ENCODE data around the gene NFAT5.
"Not testable (repeated sequence)": the region's sequence is repeated elsewhere in the genome, so short reads cannot be mapped to it uniquely, and the experiment has no call there.

NFAT5 gene

DNA sequence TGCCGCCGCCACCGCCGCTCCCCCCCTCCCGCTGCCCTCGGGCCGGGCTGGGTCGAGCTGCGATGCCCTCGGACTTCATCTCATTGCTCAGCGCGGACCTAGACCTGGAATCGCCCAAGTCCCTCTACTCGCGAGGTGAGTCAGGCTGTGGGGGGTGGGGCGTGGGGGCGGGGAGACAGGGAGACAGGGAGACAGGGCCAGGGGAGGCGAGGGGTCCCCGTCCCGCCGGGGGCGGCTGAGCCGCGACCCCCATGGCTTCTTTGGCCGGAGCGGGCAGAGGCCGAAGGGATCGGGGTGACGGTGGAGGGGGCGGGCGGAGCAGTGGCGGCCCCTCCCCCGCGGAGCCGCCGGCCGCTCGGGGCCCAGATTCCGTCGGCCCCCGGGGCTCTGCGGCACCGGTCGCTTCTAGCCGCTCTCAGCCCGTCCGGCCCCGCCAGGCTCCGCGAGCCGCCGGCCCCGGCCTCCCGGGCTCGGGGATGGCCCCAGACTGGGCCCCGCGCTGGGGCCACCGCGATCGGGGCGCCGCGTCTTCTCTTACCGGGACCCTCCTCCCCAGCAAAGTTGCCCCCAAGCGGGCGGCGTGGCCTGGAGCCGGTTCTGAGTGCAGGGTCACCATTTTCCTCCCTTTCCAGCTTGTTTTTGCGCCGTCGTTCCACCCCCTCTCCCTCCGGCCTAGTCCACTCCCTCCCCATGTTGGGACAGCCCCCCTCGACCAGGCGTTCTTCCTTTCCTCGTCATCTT lies 644 bp downstream of the NFAT5 start:
- peak; percentile 28 for DNase-seq (ENCODE audit: extremely low read depth, low read depth)
- TF ChIP-seq, protein P1, sequence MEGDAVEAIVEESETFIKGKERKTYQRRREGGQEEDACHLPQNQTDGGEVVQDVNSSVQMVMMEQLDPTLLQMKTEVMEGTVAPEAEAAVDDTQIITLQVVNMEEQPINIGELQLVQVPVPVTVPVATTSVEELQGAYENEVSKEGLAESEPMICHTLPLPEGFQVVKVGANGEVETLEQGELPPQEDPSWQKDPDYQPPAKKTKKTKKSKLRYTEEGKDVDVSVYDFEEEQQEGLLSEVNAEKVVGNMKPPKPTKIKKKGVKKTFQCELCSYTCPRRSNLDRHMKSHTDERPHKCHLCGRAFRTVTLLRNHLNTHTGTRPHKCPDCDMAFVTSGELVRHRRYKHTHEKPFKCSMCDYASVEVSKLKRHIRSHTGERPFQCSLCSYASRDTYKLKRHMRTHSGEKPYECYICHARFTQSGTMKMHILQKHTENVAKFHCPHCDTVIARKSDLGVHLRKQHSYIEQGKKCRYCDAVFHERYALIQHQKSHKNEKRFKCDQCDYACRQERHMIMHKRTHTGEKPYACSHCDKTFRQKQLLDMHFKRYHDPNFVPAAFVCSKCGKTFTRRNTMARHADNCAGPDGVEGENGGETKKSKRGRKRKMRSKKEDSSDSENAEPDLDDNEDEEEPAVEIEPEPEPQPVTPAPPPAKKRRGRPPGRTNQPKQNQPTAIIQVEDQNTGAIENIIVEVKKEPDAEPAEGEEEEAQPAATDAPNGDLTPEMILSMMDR (IDR thresholded peaks at IDR 0.05; ENCODE audit: low read depth, low read length) = no peak

DNA sequence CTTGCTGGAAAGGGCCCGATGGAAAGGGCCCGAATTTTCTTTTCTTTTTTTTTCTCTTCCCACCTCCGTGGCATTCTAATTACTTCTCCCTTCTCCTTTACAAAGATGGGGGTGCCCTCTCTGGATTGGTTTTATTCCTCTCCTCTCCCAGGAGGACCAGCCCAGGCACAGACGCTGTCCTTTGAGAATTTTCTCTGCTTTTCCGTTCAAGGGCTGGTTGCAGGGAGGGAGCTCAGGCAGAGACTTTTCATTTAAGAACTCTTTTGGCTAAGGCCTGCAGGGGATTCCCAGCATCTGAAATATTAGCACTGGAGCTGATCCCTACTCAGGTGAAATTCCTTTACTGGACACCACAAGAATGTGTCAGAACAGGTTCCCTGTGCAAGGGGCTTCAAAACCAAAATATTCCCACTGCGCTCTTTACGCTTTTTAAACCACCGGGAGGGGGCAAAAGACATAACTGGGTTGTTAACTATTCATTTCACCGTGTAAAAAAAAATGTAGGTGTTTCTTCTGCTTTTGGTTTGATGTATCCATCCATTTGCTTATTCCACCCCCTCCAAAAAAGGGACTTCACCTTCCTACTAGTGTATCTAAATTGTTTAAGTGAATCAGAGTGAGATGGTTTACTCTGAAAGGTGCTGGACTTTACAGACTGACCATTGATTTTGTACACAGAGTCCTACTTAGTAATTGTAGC lies 1.4 kb downstream of the NFAT5 start:
- TF ChIP-seq, protein P1 (IDR thresholded peaks at IDR 0.05; ENCODE audit: low read depth, low read length) = peak; percentile 18

DNA sequence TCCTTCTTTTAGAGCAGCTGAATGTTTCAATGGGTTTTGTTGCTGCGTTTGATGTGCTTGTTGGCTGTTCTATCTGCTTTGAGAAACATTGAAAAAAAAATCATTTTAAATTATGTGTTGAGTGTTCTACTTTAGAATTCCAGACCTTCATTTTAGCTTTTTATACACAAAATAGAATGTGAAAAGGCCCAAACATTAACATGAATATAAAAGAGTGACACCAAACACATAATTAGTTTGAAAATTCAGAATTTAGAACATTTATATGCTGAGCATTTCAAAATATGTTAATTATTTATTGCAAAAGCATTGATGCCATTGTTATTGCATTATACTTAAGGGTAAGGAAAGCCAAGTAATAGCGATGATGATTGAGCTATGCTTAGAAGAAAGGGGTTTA lies 2.9 kb downstream of the NFAT5 start:
- no peak for DNase-seq (ENCODE audit: extremely low read depth, low read depth)
- TF ChIP-seq, protein P1 (IDR thresholded peaks at IDR 0.05; ENCODE audit: low read depth, low read length) = no peak

More for the DNA sequence above, 1.4 kb downstream of the NFAT5 start:
- DNase-seq (ENCODE audit: extremely low read depth, low read depth) = no peak

DNA sequence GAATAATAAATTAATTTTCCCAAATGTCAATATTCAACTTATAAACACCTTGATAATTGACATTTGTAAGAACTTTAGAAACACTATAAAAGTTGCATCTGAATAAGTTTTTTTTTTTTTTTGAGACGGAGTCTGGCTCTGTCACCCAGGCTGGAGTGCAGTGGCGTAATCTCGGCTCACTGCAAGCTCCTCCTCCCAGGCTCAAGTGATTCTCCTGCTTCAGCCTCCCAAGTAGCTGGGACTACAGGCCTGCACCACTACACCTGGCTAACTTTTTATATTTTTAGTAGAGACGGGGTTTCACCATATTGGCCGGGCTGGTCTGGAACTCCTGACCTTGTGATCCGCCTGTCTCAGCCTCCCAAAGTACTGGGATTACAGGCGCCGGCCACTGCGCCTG lies 13.0 kb downstream of the NFAT5 start:
- not testable (repeated sequence) for DNase-seq (ENCODE audit: extremely low read depth, low read depth)

DNA sequence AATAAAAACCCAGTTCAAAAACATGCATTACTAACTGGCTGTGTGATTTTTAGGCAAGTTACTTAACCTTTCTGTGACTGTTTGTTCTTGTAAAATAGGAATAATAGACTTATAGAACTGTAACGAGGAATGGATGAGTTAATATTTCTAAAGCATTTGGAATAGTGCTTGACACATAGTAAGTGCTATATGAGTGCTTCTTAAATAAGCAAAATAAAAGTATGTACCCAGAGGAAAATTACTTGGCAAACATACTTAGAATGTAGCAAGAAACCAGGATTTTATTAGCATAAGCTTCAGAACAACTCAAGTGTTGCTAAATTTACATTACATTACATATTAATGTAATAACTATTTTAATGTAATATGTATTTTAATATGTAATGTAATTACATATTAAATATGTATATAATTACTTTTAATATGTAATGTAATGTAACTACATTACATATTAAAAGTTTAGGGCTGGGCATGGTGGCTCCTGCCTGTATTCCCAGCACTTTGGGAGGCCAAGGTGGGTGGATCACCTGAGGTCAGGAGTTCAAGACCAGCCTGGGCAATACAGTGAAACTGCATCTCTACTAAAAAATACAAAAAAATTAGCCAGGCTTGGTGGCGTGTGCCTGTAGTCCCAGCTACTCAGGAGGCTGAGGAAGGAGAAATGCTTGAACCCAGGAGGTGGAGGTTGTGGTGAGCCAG lies 14.2 kb downstream of the NFAT5 start:
- DNase-seq (ENCODE audit: extremely low read depth, low read depth) = no peak

DNA sequence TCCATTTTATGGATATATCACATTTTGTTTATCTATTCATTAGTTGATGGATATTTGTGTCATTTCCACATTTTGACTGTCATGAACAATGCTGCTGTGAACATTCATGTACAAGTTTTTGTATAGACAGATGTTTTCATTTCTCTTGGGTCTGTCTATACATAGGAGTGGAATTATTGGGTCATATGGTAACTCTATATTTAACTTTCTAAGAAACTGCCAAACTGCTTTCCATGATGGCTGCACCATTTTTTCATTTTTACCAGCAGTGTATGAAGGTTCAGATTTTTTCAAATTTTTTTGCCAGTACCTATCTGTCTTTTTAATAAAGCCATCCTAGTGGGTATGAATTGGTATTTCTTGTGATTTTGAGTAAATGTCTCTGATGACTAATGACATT lies 15.5 kb downstream of the NFAT5 start:
- no peak for DNase-seq (ENCODE audit: extremely low read depth, low read depth)
- TF ChIP-seq, protein P1 (IDR thresholded peaks at IDR 0.05; ENCODE audit: low read depth, low read length) = no peak

More for the DNA sequence above, 14.2 kb downstream of the NFAT5 start:
- TF ChIP-seq, protein P1 (IDR thresholded peaks at IDR 0.05; ENCODE audit: low read depth, low read length) = no peak

DNA sequence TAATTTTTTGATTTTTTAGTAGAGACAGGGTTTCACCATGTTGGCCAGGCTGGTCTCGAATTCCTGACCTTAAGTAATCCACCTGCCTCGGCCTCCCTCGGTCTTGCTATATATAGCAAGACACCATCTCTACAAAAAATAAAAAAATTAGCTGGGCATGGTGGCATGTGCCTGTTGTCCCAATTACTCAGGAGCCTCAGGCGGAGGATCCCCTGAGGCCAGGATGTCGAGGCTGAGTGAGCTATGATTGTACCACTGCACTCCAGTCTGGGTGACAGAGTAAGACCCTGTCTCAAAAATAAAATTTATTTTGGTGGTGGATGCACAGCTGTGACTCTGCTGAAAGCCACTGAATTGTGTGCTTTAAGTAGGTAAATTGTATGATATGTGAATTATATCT lies 18.7 kb downstream of the NFAT5 start:
- not testable (repeated sequence) for DNase-seq (ENCODE audit: extremely low read depth, low read depth)
